H1 (cell line): Measurements from ENCODE around the gene DDX56. TPM values are rescaled to one million over a fixed set of nuclear protein-coding genes. Genes with fewer than 3 reads are reported as not detected.

Experiments used
- CTCF ChIA-PET: fragments of 300-600 bp; sonication (Branson Sonifier 250); formaldehyde crosslinking; loops from one replicate; lab custom pipeline; 2021; ENCODE audit not compliant: partially characterized antibody; lab: Charles Lee
- POLR2A ChIA-PET: fragments of 300-600 bp; sonication (Branson Sonifier 250); formaldehyde crosslinking; loops from one replicate; lab custom pipeline; 2021; ENCODE audit warnings: inconsistent platforms; ENCODE audit not compliant: partially characterized antibody; lab: Charles Lee
- DNase-seq, 2 experiments: peaks; one replicate each; pipeline versions ENCODE4 v3.0.0 to v3.0.0-alpha.2; 2010 to 2022; ENCODE audit warnings: low spot score in 2 of 2, low read depth in 1 of 2, mixed read lengths in 1 of 2
- FAIRE-seq: peaks from 2 replicates; lab custom pipeline; 2011; peaks lifted over from hg19 to GRCh38; lab: Jason Lieb, UNC
- H2AFZ ChIP-seq: 2 replicates; pipeline ENCODE4 v1.8.1; 2012; ENCODE audit warnings: low read length, inconsistent platforms
- H2AK5ac ChIP-seq: 2 replicates; pipeline ENCODE4 v1.6.1; 2013; ENCODE audit warnings: low read depth, low read length
- H2BK120ac ChIP-seq: replicated peaks from 2 replicates; pipeline ENCODE3; 2013; ENCODE audit warnings: low read depth, low read length, inconsistent platforms
- H2BK12ac ChIP-seq: 2 replicates; pipeline ENCODE4 v1.6.1; 2013; ENCODE audit warnings: low read depth, low read length
- H2BK15ac ChIP-seq: 2 replicates; pipeline ENCODE4 v1.6.1; 2013; ENCODE audit warnings: low read length
- H2BK20ac ChIP-seq: 2 replicates; pipeline ENCODE4 v1.6.1; 2013; ENCODE audit warnings: low read length
- H2BK5ac ChIP-seq: 2 replicates; pipeline ENCODE4 v1.6.1; 2013; ENCODE audit warnings: low read depth, low read length
- H3K14ac ChIP-seq: 2 replicates; pipeline ENCODE4 v1.6.1; 2013; ENCODE audit warnings: inconsistent platforms; ENCODE audit not compliant: insufficient read length
- H3K18ac ChIP-seq: 2 replicates; pipeline ENCODE4 v1.6.1; 2013; ENCODE audit warnings: low read length; ENCODE audit errors: extremely low read depth
- H3K23ac ChIP-seq: 2 replicates; pipeline ENCODE4 v1.6.1; 2013; ENCODE audit warnings: inconsistent platforms; ENCODE audit not compliant: insufficient read length
- H3K23me2 ChIP-seq: 2 replicates; pipeline ENCODE4 v1.6.1; 2013; ENCODE audit warnings: low read depth, low read length
- H3K27ac ChIP-seq: 2 replicates; pipeline ENCODE4 v1.6.1; 2011; ENCODE audit warnings: low read depth, low read length, inconsistent platforms
- H3K27me3 ChIP-seq, 4 experiments: replicated peaks in 1 of 4; 1 replicate in 1 of 4; 2 replicates in 3 of 4; pipeline versions ENCODE4 v1.6.1 to v1.8.1; 2011 to 2013; ENCODE audit warnings: low read length in 3 of 4, mild to moderate bottlenecking in 3 of 4, inconsistent platforms in 2 of 4, mixed read lengths in 2 of 4, moderate library complexity in 1 of 4; ENCODE audit not compliant: control insufficient read depth in 3 of 4, insufficient read depth in 3 of 4; ENCODE audit errors: extremely low read depth in 1 of 4
- H3K36me3 ChIP-seq, 4 experiments: 2 replicates each; pipeline versions ENCODE4 v1.6.1 to v1.8.1; 2011 to 2013; ENCODE audit warnings: mild to moderate bottlenecking in 4 of 4, low read length in 3 of 4, moderate library complexity in 2 of 4, control low read depth in 1 of 4, inconsistent platforms in 1 of 4; ENCODE audit not compliant: insufficient read depth in 4 of 4, control insufficient read depth in 2 of 4
- H3K4ac ChIP-seq: replicated peaks from 2 replicates; pipeline ENCODE3; 2013; ENCODE audit warnings: low read length, low read depth, mixed read lengths, inconsistent platforms; ENCODE audit not compliant: insufficient read length
- H3K4me1 ChIP-seq, 4 experiments: replicated peaks in 1 of 4; 1 replicate in 1 of 4; 2 replicates in 3 of 4; pipeline versions ENCODE4 v1.6.1 to v1.8.1; 2011 to 2013; ENCODE audit warnings: low read length in 3 of 4, inconsistent platforms in 2 of 4, mixed read lengths in 1 of 4; ENCODE audit not compliant: insufficient read depth in 4 of 4, control insufficient read depth in 3 of 4
- H3K4me2 ChIP-seq, 2 experiments: 2 replicates each; pipeline versions ENCODE4 v1.6.1 to v1.8.1; 2011 to 2013; ENCODE audit warnings: low read depth in 2 of 2, low read length in 2 of 2, control low read depth in 1 of 2, inconsistent platforms in 1 of 2, mild to moderate bottlenecking in 1 of 2; ENCODE audit not compliant: insufficient read depth in 1 of 2
- H3K4me3 ChIP-seq, 4 experiments: fragments of 200-600, 300-600 bp in 1 of 4; sonication (generic), shearing (Covaris generic), sonication (Bioruptor Twin) in 1 of 4; 2 replicates each; pipeline versions ENCODE4 v1.5.1 to v1.8.1; 2011 to 2016; ENCODE audit warnings: low read length in 4 of 4, low read depth in 3 of 4, control low read depth in 2 of 4, inconsistent platforms in 2 of 4, mild to moderate bottlenecking in 2 of 4, mixed read lengths in 1 of 4, moderate library complexity in 1 of 4; ENCODE audit not compliant: insufficient read depth in 2 of 4; ENCODE audit errors: extremely low read depth in 1 of 4
- H3K56ac ChIP-seq: replicated peaks from 2 replicates; pipeline ENCODE3; 2013; ENCODE audit warnings: low read depth, mild to moderate bottlenecking, mixed read lengths, low read length, inconsistent platforms; ENCODE audit not compliant: insufficient read length
- H3K79me1 ChIP-seq: 2 replicates; pipeline ENCODE4 v1.6.1; 2013; ENCODE audit warnings: low read depth, low read length, control low read depth
- H3K79me2 ChIP-seq, 2 experiments: 2 replicates each; pipeline versions ENCODE4 v1.6.1 to v1.8.1; 2012 to 2013; ENCODE audit warnings: low read length in 2 of 2, mild to moderate bottlenecking in 2 of 2, inconsistent platforms in 1 of 2; ENCODE audit not compliant: insufficient read depth in 2 of 2, control insufficient read depth in 1 of 2
- H3K9ac ChIP-seq, 4 experiments: replicated peaks in 1 of 4; 1 replicate in 1 of 4; 2 replicates in 3 of 4; pipeline versions ENCODE4 v1.6.1 to v1.8.1; 2011 to 2013; ENCODE audit warnings: low read depth in 3 of 4, low read length in 3 of 4, control low read depth in 2 of 4, mild to moderate bottlenecking in 2 of 4, moderate library complexity in 2 of 4, inconsistent platforms in 1 of 4; ENCODE audit errors: extremely low read depth in 1 of 4
- H3K9me3 ChIP-seq, 2 experiments: 2 replicates each; pipeline versions ENCODE4 v1.6.1 to v1.8.1; 2012 to 2013; ENCODE audit warnings: mild to moderate bottlenecking in 2 of 2, moderate library complexity in 2 of 2, control low read depth in 1 of 2, inconsistent platforms in 1 of 2, low read depth in 1 of 2, low read length in 1 of 2, mixed read lengths in 1 of 2; ENCODE audit not compliant: insufficient read depth in 2 of 2
- H4K20me1 ChIP-seq, 2 experiments: replicated peaks in 1 of 2; 2 replicates each; pipeline versions ENCODE3 to v1.8.1; 2011 to 2013; ENCODE audit warnings: inconsistent platforms in 2 of 2, low read length in 2 of 2, mild to moderate bottlenecking in 1 of 2; ENCODE audit not compliant: insufficient read depth in 2 of 2, control insufficient read depth in 1 of 2
- H4K5ac ChIP-seq: 2 replicates; pipeline ENCODE4 v1.6.1; 2013; ENCODE audit warnings: low read length, low read depth, mixed read lengths, inconsistent platforms; ENCODE audit not compliant: insufficient read length
- H4K8ac ChIP-seq: 2 replicates; pipeline ENCODE4 v1.8.0; 2013; ENCODE audit warnings: mild to moderate bottlenecking, moderate library complexity, low read length, inconsistent platforms; ENCODE audit not compliant: insufficient read depth; ENCODE audit errors: extremely low read depth
- H4K91ac ChIP-seq: replicated peaks from 2 replicates; pipeline ENCODE3; 2013; ENCODE audit warnings: low read length, mixed read lengths, inconsistent platforms; ENCODE audit not compliant: insufficient read length
- ATF3 ChIP-seq: IDR thresholded peaks from 2 replicates; pipeline ENCODE4 v1.6.1; 2011; ENCODE audit warnings: low read depth, mild to moderate bottlenecking, low read length; ENCODE audit not compliant: insufficient read depth
- EP300 ChIP-seq, 2 experiments: IDR thresholded peaks; 1 replicate in 1 of 2; 2 replicates in 1 of 2; pipeline ENCODE4 v1.6.1; 2011 to 2012; ENCODE audit warnings: low read depth in 2 of 2, low read length in 2 of 2, mild to moderate bottlenecking in 2 of 2, borderline replicate concordance in 1 of 2, inconsistent platforms in 1 of 2, moderate library complexity in 1 of 2
- KDM1A ChIP-seq: fragments of 200-600, 300-600 bp; sonication (generic); IDR thresholded peaks from 2 replicates; pipeline ENCODE4 v1.7.1; 2016; ENCODE audit warnings: mild to moderate bottlenecking, low read length, borderline replicate concordance
- NANOG ChIP-seq: IDR thresholded peaks from 2 replicates; pipeline ENCODE4 v1.6.1; 2011; ENCODE audit warnings: low read length, low read depth, mild to moderate bottlenecking, inconsistent platforms; ENCODE audit not compliant: insufficient read depth, poor library complexity, severe bottlenecking
- PHF8 ChIP-seq: fragments of 200-600 bp; sonication (generic); conservative IDR thresholded peaks from 2 replicates; pipeline ENCODE4 v1.7.1; 2012; ENCODE audit warnings: low read depth, mild to moderate bottlenecking, inconsistent platforms, low read length, moderate library complexity
- POLR2A ChIP-seq, 2 experiments: IDR thresholded peaks; 1 replicate in 1 of 2; 2 replicates in 1 of 2; pipeline ENCODE4 v1.6.1; 2011; ENCODE audit warnings: low read depth in 2 of 2, low read length in 2 of 2, mild to moderate bottlenecking in 2 of 2; ENCODE audit errors: control extremely low read depth in 1 of 2
- POU5F1 ChIP-seq: IDR thresholded peaks from 2 replicates; pipeline ENCODE4 v1.6.1; 2011; ENCODE audit warnings: low read depth, mild to moderate bottlenecking, low read length, moderate library complexity
- RXRA ChIP-seq: IDR thresholded peaks from 2 replicates; pipeline ENCODE4 v1.6.1; 2011; ENCODE audit warnings: low read depth, mild to moderate bottlenecking, low read length, moderate library complexity; ENCODE audit not compliant: insufficient read depth
- SP2 ChIP-seq: IDR thresholded peaks from 2 replicates; pipeline ENCODE4 v1.6.1; 2012; ENCODE audit warnings: mild to moderate bottlenecking, low read length, inconsistent platforms
- WGBS, 2 experiments: shearing (Covaris generic) in 1 of 2; methylation state at CpG; one replicate each; pipeline versions ENCODE4 v1.1.6 to v1.1.7; 2013 to 2015; ENCODE audit warnings: low lambda C conversion rate in 2 of 2, mixed read lengths in 2 of 2, inconsistent platforms in 1 of 2, low coverage in 1 of 2, missing lambda C conversion rate in 1 of 2; ENCODE audit not compliant: insufficient replicate concordance in 2 of 2, insufficient coverage in 1 of 2, insufficient read length in 1 of 2; ENCODE audit errors: extremely low coverage in 1 of 2, missing lambda C conversion rate in 1 of 2; 5-methylcytosine and 5-hydroxymethylcytosine counted together
- polyA plus RNA-seq, 7 experiments: library from polyadenylated mRNA; depleted of rRNA in 3 of 7; stranded (reverse) in 5 of 7; unstranded in 2 of 7; fragments of >200 nt in 5 of 7; fragments of 200-250 nt in 2 of 7; gene quantifications; 1 replicate in 5 of 7; 2 replicates in 1 of 7; 4 replicates in 1 of 7; pipeline versions ENCODE4 v1.2.1 to v1.2.3, GENCODE V29; 2011 to 2013; ENCODE audit warnings: missing spikeins in 2 of 7, mixed read lengths in 2 of 7
- total RNA-seq: library from RNA; stranded (reverse); fragmentation: NEBNext Ultra II Directional; extraction: Animal tissue kit (Norgen Biotek cat#: 25700); gene quantifications from 2 replicates; pipeline ENCODE4 v1.2.1, GENCODE V29; 2021

DDX56 gene
- total and polyA plus RNA-seq, 2 of the 8 experiments (the other 6 are each of a cell fraction or from before 2014, with no cell fraction given): 56.9 to 81.6 TPM

GRCh38 chr7:44615793-44616192 is 42.1 kb upstream of the DDX56 start:
- H3K23me2 ChIP-seq: no peaks in the 10 kb centered on the region; the same call in 1 of the 2 replicates
- no peaks in the 10 kb centered on the region; the same call in none of the 2 replicates for H3K79me1 ChIP-seq
- 88% methylated on average over 5 of the region's 5 CpGs; no CpG with 5 or more reads in 1 of the 2 experiments for WGBS, 2 experiments
- no peak overlapping the region for H3K4ac ChIP-seq
- no peak overlapping the region for H3K23ac ChIP-seq
- no peak for FAIRE-seq
- H3K18ac ChIP-seq: no peak overlapping the region
- TF ChIP-seq ATF3 (no peak), SP2 (no peak), RXRA (no peak), POU5F1 (no peak), NANOG (no peak), PHF8 (no peak), KDM1A (no peak), EP300 (IDR thresholded peaks at IDR 0.05; ENCODE audit: borderline replicate concordance in 1 of 2, low read depth in 2 of 2, low read length in 2 of 2) (no peak), POLR2A (IDR thresholded peaks at IDR 0.05; ENCODE audit: control extremely low read depth in 1 of 2, low read depth in 2 of 2, low read length in 2 of 2) (no peak)
- TF ChIP-seq, all 59 proteins: peak for 0
- no peak overlapping the region for H3K14ac ChIP-seq
- H3K36me3 ChIP-seq: no peaks in the 10 kb centered on the region
- H3K27ac ChIP-seq: no peak overlapping the region
- H3K56ac ChIP-seq: no peak overlapping the region
- H3K4me2 ChIP-seq: no peak overlapping the region
- peaks cover 11 to 96% of the 10 kb centered on the region in 2 experiments for H3K79me2 ChIP-seq
- no peaks in the 10 kb centered on the region for H3K27me3 ChIP-seq
- H3K4me1 ChIP-seq: no peaks in the 10 kb centered on the region
- H2BK15ac ChIP-seq: no peak overlapping the region
- no peaks in the 10 kb centered on the region for H3K9me3 ChIP-seq
- no peak overlapping the region for H3K4me3 ChIP-seq
- H2BK120ac ChIP-seq: no peak overlapping the region
- H4K91ac ChIP-seq: no peak overlapping the region
- POLR2A ChIA-PET: interaction anchor here (1.0 to 1.7 kb wide), 2 partner anchors 8 to 9 kb away, joined by 3 to 5 read pairs; partner anchors contain the start of gene OGDH
- H2AK5ac ChIP-seq: no peak overlapping the region
- H2BK20ac ChIP-seq: no peak overlapping the region
- H2BK5ac ChIP-seq: no peak overlapping the region
- no peak overlapping the region for H4K8ac ChIP-seq
- peaks cover 0 to 12% of the 10 kb centered on the region in 2 experiments for H4K20me1 ChIP-seq
- no peak overlapping the region for H2BK12ac ChIP-seq
- H4K5ac ChIP-seq: no peak overlapping the region
- CTCF ChIA-PET: interaction anchor here (0.6 to 1.6 kb wide), 2 partner anchors 52 to 174 kb away, joined by 3 read pairs; no protein-coding TSS in a partner anchor
- no peak overlapping the region for H2AFZ ChIP-seq
- H3K9ac ChIP-seq: no peak overlapping the region
- DNase-seq: no peak
